HFF-Myc (cell line): ENCODE results near the gene WDR75.

Source experiments
- DNase-seq: peaks from one replicate; pipeline ENCODE4 v3.0.0-alpha.2; 2011; ENCODE audit warnings: low read depth; ENCODE audit errors: extremely low read depth
- H3K4me3 ChIP-seq: replicated peaks from 2 replicates; pipeline ENCODE4 v1.5.1; 2011; ENCODE audit warnings: low read depth, mild to moderate bottlenecking, control low read depth, low read length
- CTCF ChIP-seq: IDR thresholded peaks from 2 replicates; pipeline ENCODE4 v1.5.1; 2012; ENCODE audit warnings: mild to moderate bottlenecking, low read depth, low read length, control low read depth; ENCODE audit errors: missing control alignments

WDR75 gene

GRCh38 chr2:189504238-189504637 lies 63.0 kb downstream of the WDR75 start:
- no peak overlapping the region for H3K4me3 ChIP-seq
- TF ChIP-seq CTCF: no peak
- DNase-seq: no peak

GRCh38 chr2:189505492-189505891 lies 64.2 kb downstream of the WDR75 start:
- DNase-seq: no peak
- no peak for TF ChIP-seq CTCF
- no peak overlapping the region for H3K4me3 ChIP-seq

- no peak overlapping the region for H3K4me3 ChIP-seq
- no peak for TF ChIP-seq CTCF
- no peak for DNase-seq
Observed at GRCh38 chr2:189506514-189506976, 65.3 kb downstream of the WDR75 start.

GRCh38 chr2:189511210-189511959 lies 70.1 kb downstream of the WDR75 start:
- no peak for TF ChIP-seq CTCF
- H3K4me3 ChIP-seq: no peak overlapping the region
- DNase-seq: no peak

GRCh38 chr2:189511960-189512319 lies 70.7 kb downstream of the WDR75 start:
- TF ChIP-seq CTCF: no peak

GRCh38 chr2:189512879-189513278 lies 71.6 kb downstream of the WDR75 start:
- TF ChIP-seq CTCF: no peak
- H3K4me3 ChIP-seq: no peak overlapping the region
- no peak for DNase-seq

More at GRCh38 chr2:189511960-189512319, 70.7 kb downstream of the WDR75 start:
- DNase-seq: no peak
- no peak overlapping the region for H3K4me3 ChIP-seq

GRCh38 chr2:189514104-189514503 lies 72.8 kb downstream of the WDR75 start:
- TF ChIP-seq CTCF: no peak
- H3K4me3 ChIP-seq: no peak overlapping the region
- no peak for DNase-seq
